ENCODE measurements around the gene S100A2. TPM values are rescaled to one million over a fixed set of nuclear protein-coding genes. Genes with fewer than 3 reads are reported as not detected.

The S100A2 gene
- total and polyA plus RNA-seq, 2 donors (not counting 3 experiments of a cell fraction or from before 2014, with no cell fraction given): 4.0 to 4.3 TPM

GRCh38 chr1:153608742-153609584 lies 43.3 kb upstream of the S100A2 start:
- POLR2A ChIA-PET: interaction anchor here (0.5 to 4.9 kb wide), 10 partner anchors 9 to 43 kb away, joined by 3 to 43 read pairs (median 4); partner anchors contain the start of genes CHTOP, S100A1 and S100A13

More at GRCh38 chr1:153608742-153609584, 43.3 kb upstream of the S100A2 start:
- no peaks in the 10 kb centered on the region for H4K20me1 ChIP-seq (replicated peaks; ENCODE audit: control insufficient read depth, extremely low read depth, insufficient read depth, low read length)
- DNase-seq (ENCODE audit: low read depth, low spot score) (peak; percentile 98), FAIRE-seq (peak; percentile 99)
- H3K4me3 ChIP-seq (replicated peaks in 1 of 3; ENCODE audit: insufficient read depth in 1 of 3, low read depth in 1 of 3, low read length in 3 of 3): peak overlapping the region; percentile 2 to 87 (median 86)
- no peaks in the 10 kb centered on the region for H3K27me3 ChIP-seq (ENCODE audit: control insufficient read depth in 2 of 2, insufficient read depth in 2 of 2, low read length in 2 of 2)
- peak overlapping the region; percentile 98 for H3K9ac ChIP-seq (replicated peaks; ENCODE audit: extremely low read depth, insufficient read depth, low read length)
- no peaks in the 10 kb centered on the region for H3K9me1 ChIP-seq (replicated peaks; ENCODE audit: control insufficient read depth, extremely low read depth, insufficient read depth, low read length)
- H3K36me3 ChIP-seq (ENCODE audit: control insufficient read depth in 2 of 2, extremely low read depth in 1 of 2, insufficient read depth in 2 of 2, low read length in 2 of 2): peaks cover 13% of the 10 kb centered on the region in 2 experiments
- peaks cover 40% of the 10 kb centered on the region for H3K4me1 ChIP-seq (ENCODE audit: control insufficient read depth, extremely low read depth, insufficient read depth, low read length)
- BruUV-seq (replicated peaks): no TSS peak
- peaks cover 45% of the 10 kb centered on the region for H3K79me2 ChIP-seq (ENCODE audit: control insufficient read depth, insufficient read depth, low read length)
- dilution Hi-C loops (cut with MboI; ENCODE audit: extremely low pct_ligation_motif_present, low sequenced_read_pairs): no loop called here
- H3K27ac ChIP-seq (ENCODE audit: insufficient read depth, low read depth, low read length): peak overlapping the region; percentile 98
- peak; percentile 93 for TF ChIP-seq JUN (IDR thresholded peaks at IDR 0.05; ENCODE audit: borderline replicate concordance, insufficient read depth, insufficient read length, low read depth)
- TF ChIP-seq EZH2 (IDR thresholded peaks at IDR 0.05; ENCODE audit: borderline replicate concordance, low read depth, low read length, severe bottlenecking): no peak
- no peak for TF ChIP-seq MAX (IDR thresholded peaks at IDR 0.05; ENCODE audit: insufficient read depth, insufficient read length)
- TF ChIP-seq, protein P1, sequence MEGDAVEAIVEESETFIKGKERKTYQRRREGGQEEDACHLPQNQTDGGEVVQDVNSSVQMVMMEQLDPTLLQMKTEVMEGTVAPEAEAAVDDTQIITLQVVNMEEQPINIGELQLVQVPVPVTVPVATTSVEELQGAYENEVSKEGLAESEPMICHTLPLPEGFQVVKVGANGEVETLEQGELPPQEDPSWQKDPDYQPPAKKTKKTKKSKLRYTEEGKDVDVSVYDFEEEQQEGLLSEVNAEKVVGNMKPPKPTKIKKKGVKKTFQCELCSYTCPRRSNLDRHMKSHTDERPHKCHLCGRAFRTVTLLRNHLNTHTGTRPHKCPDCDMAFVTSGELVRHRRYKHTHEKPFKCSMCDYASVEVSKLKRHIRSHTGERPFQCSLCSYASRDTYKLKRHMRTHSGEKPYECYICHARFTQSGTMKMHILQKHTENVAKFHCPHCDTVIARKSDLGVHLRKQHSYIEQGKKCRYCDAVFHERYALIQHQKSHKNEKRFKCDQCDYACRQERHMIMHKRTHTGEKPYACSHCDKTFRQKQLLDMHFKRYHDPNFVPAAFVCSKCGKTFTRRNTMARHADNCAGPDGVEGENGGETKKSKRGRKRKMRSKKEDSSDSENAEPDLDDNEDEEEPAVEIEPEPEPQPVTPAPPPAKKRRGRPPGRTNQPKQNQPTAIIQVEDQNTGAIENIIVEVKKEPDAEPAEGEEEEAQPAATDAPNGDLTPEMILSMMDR (IDR thresholded peaks at IDR 0.05; ENCODE audit: extremely low read depth in 1 of 2, insufficient read depth in 1 of 2, low read depth in 1 of 2, low read length in 2 of 2): no peak
- peak; percentile 94 for TF ChIP-seq POLR2AphosphoS5 (IDR thresholded peaks at IDR 0.05; ENCODE audit: insufficient read depth, low read depth, low read length)
- peak; percentile 99 for TF ChIP-seq FOS (IDR thresholded peaks at IDR 0.05; ENCODE audit: borderline replicate concordance, insufficient read depth, low read length)
- TF ChIP-seq MYC (IDR thresholded peaks at IDR 0.05; ENCODE audit: low read depth, low read length): peak; percentile 88
- peak; percentile 33 for TF ChIP-seq GATA2 (IDR thresholded peaks at IDR 0.05; ENCODE audit: insufficient read depth, insufficient read length, low read depth, low read length)
- TF ChIP-seq POLR2A (IDR thresholded peaks at IDR 0.05; ENCODE audit: low read depth, low read length): peak; percentile 93
- intact Hi-C loops (cut with micrococcal nuclease): loop anchor here (1.0 kb wide), 7 partner anchors 11 to 76 kb away; partner anchors contain the start of genes CHTOP, S100A13 and SNAPIN
- H3K9me3 ChIP-seq (replicated peaks; ENCODE audit: control insufficient read depth, insufficient read depth, low read length): no peaks in the 10 kb centered on the region
- H3K4me2 ChIP-seq (ENCODE audit: insufficient read depth, low read length): peak overlapping the region; percentile 83
- H2AFZ ChIP-seq (ENCODE audit: low read depth, low read length): no peak overlapping the region
- CTCF ChIA-PET: interaction anchor here (2.2 to 7.7 kb wide), 3 partner anchors 8 to 37 kb away, joined by 10 to 54 read pairs (median 42); partner anchors contain the start of genes S100A1 and S100A13
